Uterus (tissue), 4 donors: ENCODE data around the gene ISYNA1. TPM values are rescaled to one million over a fixed set of nuclear protein-coding genes. Genes with fewer than 3 reads are reported as not detected.

ENCODE experiments used
- DNase-seq, 2 donors: peaks; one replicate each; pipeline ENCODE4 v3.0.0-alpha.2; 2019 to 2020
- H3K27ac ChIP-seq, 2 donors: fragments of 200-600 bp; sonication (generic); 1 replicate in 1 of 2; 2 replicates in 1 of 2; pipeline ENCODE4 v1.5.1; 2016 to 2018
- H3K27me3 ChIP-seq, 2 donors: fragments of 200-600 bp; sonication (generic); one replicate each; pipeline ENCODE4 v1.5.1; 2018 to 2019; ENCODE audit warnings: control low read depth in 1 of 2
- H3K36me3 ChIP-seq, 2 donors: fragments of 200-600 bp; sonication (generic); one replicate each; pipeline ENCODE4 v1.5.1; 2019; ENCODE audit warnings: control low read depth in 1 of 2
- H3K4me1 ChIP-seq, 2 donors: fragments of 200-600 bp; sonication (generic); one replicate each; pipeline ENCODE4 v1.5.1; 2018 to 2019; ENCODE audit warnings: control low read depth in 1 of 2
- H3K4me3 ChIP-seq, 2 donors: fragments of 200-600 bp; sonication (generic); 1 replicate in 1 of 2; 2 replicates in 1 of 2; pipeline ENCODE4 v1.5.1; 2018 to 2019; ENCODE audit warnings: mild to moderate bottlenecking in 1 of 2
- H3K9me3 ChIP-seq, 2 donors: fragments of 200-600 bp; sonication (generic); one replicate each; pipeline ENCODE4 v1.5.1; 2019; ENCODE audit warnings: control low read depth in 1 of 2
- CTCF ChIP-seq, 4 experiments: fragments of 200-600 bp in 2 of 4; fragments of 450-650 bp in 2 of 4; sonication (generic) in 2 of 4; IDR thresholded peaks; one replicate each; pipeline ENCODE4 v1.5.1; 2016 to 2019; ENCODE audit warnings: antibody characterized with exemption in 4 of 4, mild to moderate bottlenecking in 2 of 4, moderate library complexity in 1 of 4
- POLR2A ChIP-seq, 2 donors: fragments of 450-650 bp; IDR thresholded peaks; one replicate each; pipeline ENCODE4 v1.6.1; 2016; ENCODE audit warnings: antibody characterized with exemption in 2 of 2, mild to moderate bottlenecking in 1 of 2, moderate library complexity in 1 of 2
- intact Hi-C: fragments of 100-400 bp; cut with DNase I; formaldehyde crosslinking; loops from one replicate; pipeline ENCODE4 v1.15.1; 2023; ENCODE audit warnings: low total_unique reads
- total RNA-seq, 4 donors: library from RNA; depleted of rRNA in 3 of 4; stranded (reverse); fragments of >200 nt in 3 of 4; gene quantifications; one replicate each; pipeline versions ENCODE4 v1.1.0 to v1.2.4, GENCODE V29; 2014 to 2023
- donor health status: DM: yes; HTN: yes; CAD: no.

Gene ISYNA1
- total RNA-seq, 4 donors from 2014 or later: 56.8 to 152 (median 106) TPM

- H3K4me3 ChIP-seq: no peak overlapping the region
- H3K27me3 ChIP-seq: peaks cover 5% of the 10 kb centered on the region in 2 donors
- peaks cover 0 to 9% of the 10 kb centered on the region in 2 donors for H3K4me1 ChIP-seq
- DNase-seq: no peak
- no peak overlapping the region for H3K27ac ChIP-seq
- intact Hi-C loops: no loop called here
- no peaks in the 10 kb centered on the region for H3K9me3 ChIP-seq
- TF ChIP-seq CTCF (IDR thresholded peaks at IDR 0.05) (no peak), POLR2A (IDR thresholded peaks at IDR 0.05) (no peak)
- no peaks in the 10 kb centered on the region for H3K36me3 ChIP-seq
These were observed 45.5 kb downstream of the ISYNA1 start for GRCh38 chr19:18392417-18392816.

GRCh38 chr19:18391509-18392075, 46.3 kb downstream of the ISYNA1 start:
- Histone ChIP-seq H3K4me3 (no peak overlapping the region), H3K36me3 (no peaks in the 10 kb centered on the region), H3K4me1 (peaks cover 0 to 9% of the 10 kb centered on the region in 2 donors), H3K27me3 (no peaks in the 10 kb centered on the region), H3K9me3 (no peaks in the 10 kb centered on the region), H3K27ac (no peak overlapping the region)
- DNase-seq: no peak
- TF ChIP-seq CTCF (IDR thresholded peaks at IDR 0.05) (no peak), POLR2A (IDR thresholded peaks at IDR 0.05) (no peak)
- intact Hi-C loops: no loop called here

GRCh38 chr19:18390065-18390907, 47.6 kb downstream of the ISYNA1 start:
- Histone ChIP-seq H3K27me3 (no peaks in the 10 kb centered on the region), H3K4me1 (peaks cover 0 to 9% of the 10 kb centered on the region in 2 donors), H3K4me3 (no peak overlapping the region), H3K9me3 (no peaks in the 10 kb centered on the region), H3K36me3 (no peaks in the 10 kb centered on the region), H3K27ac (no peak overlapping the region)
- no peak for DNase-seq
- TF ChIP-seq CTCF (IDR thresholded peaks at IDR 0.05): no peak
- no peak for TF ChIP-seq POLR2A (IDR thresholded peaks at IDR 0.05)
- intact Hi-C loops: no loop called here

- no peak for TF ChIP-seq POLR2A (IDR thresholded peaks at IDR 0.05)
- no peak for TF ChIP-seq CTCF (IDR thresholded peaks at IDR 0.05)
- H3K4me1 ChIP-seq: peaks cover 0 to 9% of the 10 kb centered on the region in 2 donors
- H3K36me3 ChIP-seq: no peaks in the 10 kb centered on the region
- intact Hi-C loops: no loop called here
- no peaks in the 10 kb centered on the region for H3K9me3 ChIP-seq
- H3K27ac ChIP-seq: no peak overlapping the region
- no peak overlapping the region for H3K4me3 ChIP-seq
- DNase-seq: no peak
- no peaks in the 10 kb centered on the region for H3K27me3 ChIP-seq
These were observed 48.2 kb downstream of the ISYNA1 start for GRCh38 chr19:18389726-18390064.

DNA sequence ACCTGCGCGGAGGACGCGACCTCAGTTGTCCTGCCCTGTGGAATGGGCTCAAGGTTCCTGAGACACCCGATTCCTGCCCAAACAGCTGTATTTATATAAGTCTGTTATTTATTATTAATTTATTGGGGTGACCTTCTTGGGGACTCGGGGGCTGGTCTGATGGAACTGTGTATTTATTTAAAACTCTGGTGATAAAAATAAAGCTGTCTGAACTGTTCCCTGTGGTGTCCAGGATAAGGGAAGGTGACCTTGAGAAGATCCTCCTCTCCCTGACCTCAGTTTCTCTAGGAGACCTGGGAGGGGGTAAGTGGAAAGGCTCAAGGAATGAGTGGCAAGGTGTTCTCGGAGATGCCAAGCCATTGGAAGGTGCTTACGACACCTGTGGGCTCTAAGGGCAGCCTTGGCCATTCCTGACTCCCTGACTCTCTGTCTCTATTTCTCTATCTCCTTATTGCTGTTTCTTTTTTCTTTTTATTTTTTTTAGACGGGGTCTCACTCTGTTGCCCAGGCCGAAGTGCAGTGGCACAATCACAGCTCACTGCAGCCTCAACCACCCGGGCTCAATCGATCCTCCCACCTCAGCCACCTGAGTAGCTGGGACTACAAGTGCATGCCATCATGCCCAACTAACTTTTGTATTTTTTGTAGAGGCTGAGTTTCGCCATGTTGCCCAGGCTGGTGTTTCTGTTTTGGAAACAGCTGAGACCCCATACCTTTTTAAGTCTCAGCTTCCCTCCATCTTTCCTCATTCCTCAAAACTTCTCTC, 48.8 kb downstream of the ISYNA1 start:
- H3K27ac ChIP-seq: no peak overlapping the region
- H3K4me3 ChIP-seq: no peak overlapping the region
- intact Hi-C loops: no loop called here

More for the DNA sequence above, 48.8 kb downstream of the ISYNA1 start:
- no peaks in the 10 kb centered on the region for H3K9me3 ChIP-seq
- DNase-seq: no peak
- no peaks in the 10 kb centered on the region for H3K27me3 ChIP-seq
- H3K4me1 ChIP-seq: peaks cover 0 to 9% of the 10 kb centered on the region in 2 donors
- H3K36me3 ChIP-seq: no peaks in the 10 kb centered on the region
- TF ChIP-seq CTCF (IDR thresholded peaks at IDR 0.05) (no peak), POLR2A (IDR thresholded peaks at IDR 0.05) (no peak)
